ENCODE data around the gene PTGER1.

DNA sequence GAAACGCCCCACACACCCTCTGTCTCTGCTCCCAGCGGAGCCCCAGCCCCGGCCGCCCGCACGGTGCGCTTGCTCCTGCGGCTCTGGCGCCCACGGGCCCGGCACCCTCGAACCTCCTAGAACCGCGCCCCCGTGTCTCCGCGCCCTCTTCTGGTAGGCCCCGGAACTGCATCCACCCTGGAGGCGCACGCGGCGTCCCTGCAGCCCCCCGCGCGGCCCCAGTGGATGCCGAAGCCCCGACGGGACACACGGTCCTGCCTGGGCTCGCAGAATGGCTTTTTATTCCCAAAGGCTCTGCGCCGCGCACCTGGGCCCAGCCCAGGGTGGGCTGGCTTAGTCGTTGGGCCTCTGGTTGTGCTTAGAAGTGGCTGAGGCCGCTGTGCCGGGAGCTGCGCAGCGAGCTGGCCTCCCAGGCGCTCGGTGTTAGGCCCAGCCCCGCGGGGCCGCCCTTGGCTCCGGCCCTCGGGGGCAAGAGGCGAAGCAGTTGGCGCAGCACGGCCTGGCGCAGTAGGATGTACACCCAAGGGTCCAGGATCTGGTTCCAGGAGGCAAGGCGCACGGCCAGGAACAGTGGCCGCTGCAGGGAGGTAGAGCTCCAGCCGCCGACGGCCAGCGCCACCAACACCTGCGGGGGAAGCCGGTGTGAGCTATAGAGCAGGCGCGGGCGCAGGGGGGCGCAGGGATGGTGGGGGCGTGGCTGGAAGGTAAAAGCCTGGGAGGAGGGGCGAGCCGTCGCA, 2.8 kb downstream of the PTGER1 start:
- TF ChIP-seq, protein P1, sequence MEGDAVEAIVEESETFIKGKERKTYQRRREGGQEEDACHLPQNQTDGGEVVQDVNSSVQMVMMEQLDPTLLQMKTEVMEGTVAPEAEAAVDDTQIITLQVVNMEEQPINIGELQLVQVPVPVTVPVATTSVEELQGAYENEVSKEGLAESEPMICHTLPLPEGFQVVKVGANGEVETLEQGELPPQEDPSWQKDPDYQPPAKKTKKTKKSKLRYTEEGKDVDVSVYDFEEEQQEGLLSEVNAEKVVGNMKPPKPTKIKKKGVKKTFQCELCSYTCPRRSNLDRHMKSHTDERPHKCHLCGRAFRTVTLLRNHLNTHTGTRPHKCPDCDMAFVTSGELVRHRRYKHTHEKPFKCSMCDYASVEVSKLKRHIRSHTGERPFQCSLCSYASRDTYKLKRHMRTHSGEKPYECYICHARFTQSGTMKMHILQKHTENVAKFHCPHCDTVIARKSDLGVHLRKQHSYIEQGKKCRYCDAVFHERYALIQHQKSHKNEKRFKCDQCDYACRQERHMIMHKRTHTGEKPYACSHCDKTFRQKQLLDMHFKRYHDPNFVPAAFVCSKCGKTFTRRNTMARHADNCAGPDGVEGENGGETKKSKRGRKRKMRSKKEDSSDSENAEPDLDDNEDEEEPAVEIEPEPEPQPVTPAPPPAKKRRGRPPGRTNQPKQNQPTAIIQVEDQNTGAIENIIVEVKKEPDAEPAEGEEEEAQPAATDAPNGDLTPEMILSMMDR (IDR thresholded peaks at IDR 0.05) = peak; percentile 96
- peak; percentile 44; the same call in 1 of the 2 replicates for TF ChIP-seq SIN3A (IDR thresholded peaks at IDR 0.05; ENCODE audit: borderline replicate concordance, insufficient read depth, low read depth, low read length)
